Uterus (tissue), 4 donors: ENCODE data around the gene CASP2. TPM values are rescaled to one million over a fixed set of nuclear protein-coding genes. Genes with fewer than 3 reads are reported as not detected.

Experiments used
- DNase-seq, 2 donors: peaks; one replicate each; pipeline ENCODE4 v3.0.0-alpha.2; 2019 to 2020
- H3K27ac ChIP-seq, 2 donors: fragments of 200-600 bp; sonication (generic); 1 replicate in 1 of 2; 2 replicates in 1 of 2; pipeline ENCODE4 v1.5.1; 2016 to 2018
- H3K27me3 ChIP-seq, 2 donors: fragments of 200-600 bp; sonication (generic); one replicate each; pipeline ENCODE4 v1.5.1; 2018 to 2019; ENCODE audit warnings: control low read depth in 1 of 2
- H3K36me3 ChIP-seq, 2 donors: fragments of 200-600 bp; sonication (generic); one replicate each; pipeline ENCODE4 v1.5.1; 2019; ENCODE audit warnings: control low read depth in 1 of 2
- H3K4me1 ChIP-seq, 2 donors: fragments of 200-600 bp; sonication (generic); one replicate each; pipeline ENCODE4 v1.5.1; 2018 to 2019; ENCODE audit warnings: control low read depth in 1 of 2
- H3K4me3 ChIP-seq, 2 donors: fragments of 200-600 bp; sonication (generic); 1 replicate in 1 of 2; 2 replicates in 1 of 2; pipeline ENCODE4 v1.5.1; 2018 to 2019; ENCODE audit warnings: mild to moderate bottlenecking in 1 of 2
- H3K9me3 ChIP-seq, 2 donors: fragments of 200-600 bp; sonication (generic); one replicate each; pipeline ENCODE4 v1.5.1; 2019; ENCODE audit warnings: control low read depth in 1 of 2
- POLR2A ChIP-seq, 2 donors: fragments of 450-650 bp; IDR thresholded peaks; one replicate each; pipeline ENCODE4 v1.6.1; 2016; ENCODE audit warnings: antibody characterized with exemption in 2 of 2, mild to moderate bottlenecking in 1 of 2, moderate library complexity in 1 of 2
- intact Hi-C: fragments of 100-400 bp; cut with DNase I; formaldehyde crosslinking; loops from one replicate; pipeline ENCODE4 v1.15.1; 2023; ENCODE audit warnings: low total_unique reads
- total RNA-seq, 4 donors: library from RNA; depleted of rRNA in 3 of 4; stranded (reverse); fragments of >200 nt in 3 of 4; gene quantifications; one replicate each; pipeline versions ENCODE4 v1.1.0 to v1.2.4, GENCODE V29; 2014 to 2023
- TF ChIP-seq, protein P1 (sequence below), 4 experiments: fragments of 200-600 bp in 2 of 4; fragments of 450-650 bp in 2 of 4; sonication (generic) in 2 of 4; IDR thresholded peaks; one replicate each; pipeline ENCODE4 v1.5.1; 2016 to 2019; ENCODE audit warnings: antibody characterized with exemption in 4 of 4, mild to moderate bottlenecking in 2 of 4, moderate library complexity in 1 of 4
- donor health status: DM: yes; HTN: yes; CAD: no.

CASP2 gene
- total RNA-seq, 4 donors from 2014 or later: 4.1 to 32.2 (median 24.5) TPM

DNA sequence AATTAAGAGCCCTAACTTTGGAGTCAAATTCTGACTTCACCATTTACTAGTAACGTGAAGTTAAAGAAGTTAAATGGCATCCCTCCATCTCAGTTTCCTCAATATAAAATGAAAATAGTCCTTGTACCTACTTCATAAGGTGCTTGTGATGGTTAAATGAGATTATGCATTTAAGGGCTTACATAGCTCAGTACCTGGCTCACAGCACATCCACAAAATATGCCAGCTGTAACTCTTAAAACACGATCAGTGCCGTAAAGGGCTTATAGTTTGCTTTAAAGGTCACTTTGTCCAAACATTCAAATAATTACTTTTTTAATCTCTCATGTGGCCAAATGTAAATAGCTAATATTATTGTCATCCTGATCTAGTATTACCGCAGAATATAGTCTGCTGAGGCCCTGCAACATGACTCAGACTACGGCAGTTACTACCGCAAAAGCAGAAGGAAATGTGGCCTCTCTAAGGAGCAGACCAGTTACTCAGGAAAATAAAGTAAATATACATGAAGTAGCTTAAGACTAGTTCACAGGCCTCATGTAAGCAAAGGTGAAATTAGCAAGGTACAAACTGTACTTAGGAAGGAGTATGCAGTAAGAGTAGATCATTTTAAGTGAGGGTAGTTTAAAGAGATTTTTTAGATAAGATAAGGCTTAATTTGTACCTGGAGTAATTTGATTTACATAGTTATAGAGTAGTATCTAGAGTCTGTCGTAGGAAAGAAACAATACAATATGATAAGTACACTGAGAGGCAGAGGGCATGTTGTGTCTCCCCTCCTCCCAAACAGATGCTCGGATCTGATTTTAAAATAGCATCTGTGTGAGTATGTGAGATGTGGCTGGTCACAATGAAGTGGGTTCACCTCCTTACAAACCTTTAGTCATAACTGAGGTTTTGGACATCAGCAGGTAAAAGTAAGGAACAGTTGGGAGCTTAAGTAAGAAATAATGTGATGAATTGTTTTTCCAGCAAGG lies 13.1 kb downstream of the CASP2 start:
- Histone ChIP-seq H3K4me1 (no peaks in the 10 kb centered on the region), H3K27me3 (no peaks in the 10 kb centered on the region), H3K36me3 (no peaks in the 10 kb centered on the region), H3K27ac (no peak overlapping the region), H3K4me3 (no peak overlapping the region), H3K9me3 (no peaks in the 10 kb centered on the region)
- TF ChIP-seq POLR2A (IDR thresholded peaks at IDR 0.05): no peak
- TF ChIP-seq, protein P1, sequence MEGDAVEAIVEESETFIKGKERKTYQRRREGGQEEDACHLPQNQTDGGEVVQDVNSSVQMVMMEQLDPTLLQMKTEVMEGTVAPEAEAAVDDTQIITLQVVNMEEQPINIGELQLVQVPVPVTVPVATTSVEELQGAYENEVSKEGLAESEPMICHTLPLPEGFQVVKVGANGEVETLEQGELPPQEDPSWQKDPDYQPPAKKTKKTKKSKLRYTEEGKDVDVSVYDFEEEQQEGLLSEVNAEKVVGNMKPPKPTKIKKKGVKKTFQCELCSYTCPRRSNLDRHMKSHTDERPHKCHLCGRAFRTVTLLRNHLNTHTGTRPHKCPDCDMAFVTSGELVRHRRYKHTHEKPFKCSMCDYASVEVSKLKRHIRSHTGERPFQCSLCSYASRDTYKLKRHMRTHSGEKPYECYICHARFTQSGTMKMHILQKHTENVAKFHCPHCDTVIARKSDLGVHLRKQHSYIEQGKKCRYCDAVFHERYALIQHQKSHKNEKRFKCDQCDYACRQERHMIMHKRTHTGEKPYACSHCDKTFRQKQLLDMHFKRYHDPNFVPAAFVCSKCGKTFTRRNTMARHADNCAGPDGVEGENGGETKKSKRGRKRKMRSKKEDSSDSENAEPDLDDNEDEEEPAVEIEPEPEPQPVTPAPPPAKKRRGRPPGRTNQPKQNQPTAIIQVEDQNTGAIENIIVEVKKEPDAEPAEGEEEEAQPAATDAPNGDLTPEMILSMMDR (IDR thresholded peaks at IDR 0.05): no peak
- intact Hi-C loops: no loop called here
- DNase-seq: no peak

DNA sequence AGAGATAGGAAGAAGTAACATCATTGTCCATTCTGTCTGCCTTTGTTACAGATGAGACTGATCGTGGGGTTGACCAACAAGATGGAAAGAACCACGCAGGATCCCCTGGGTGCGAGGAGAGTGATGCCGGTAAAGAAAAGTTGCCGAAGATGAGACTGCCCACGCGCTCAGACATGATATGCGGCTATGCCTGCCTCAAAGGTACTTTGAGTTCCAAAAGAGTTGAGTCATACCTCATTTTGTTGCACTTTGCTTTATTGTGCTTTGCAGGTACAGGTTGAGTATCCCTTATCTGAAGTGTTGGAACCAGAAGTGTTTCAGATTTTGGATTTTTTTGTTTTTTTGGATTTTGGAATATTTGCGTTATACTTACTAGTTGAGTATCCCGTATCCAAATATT lies 15.6 kb downstream of the CASP2 start:
- intact Hi-C loops: no loop called here
- DNase-seq: no peak
- H3K4me1 ChIP-seq: no peaks in the 10 kb centered on the region
- no peaks in the 10 kb centered on the region for H3K9me3 ChIP-seq
- H3K36me3 ChIP-seq: no peaks in the 10 kb centered on the region
- no peak overlapping the region for H3K27ac ChIP-seq
- H3K27me3 ChIP-seq: no peaks in the 10 kb centered on the region
- no peak overlapping the region for H3K4me3 ChIP-seq
- TF ChIP-seq POLR2A (IDR thresholded peaks at IDR 0.05): no peak
- TF ChIP-seq, protein P1 (IDR thresholded peaks at IDR 0.05): no peak

DNA sequence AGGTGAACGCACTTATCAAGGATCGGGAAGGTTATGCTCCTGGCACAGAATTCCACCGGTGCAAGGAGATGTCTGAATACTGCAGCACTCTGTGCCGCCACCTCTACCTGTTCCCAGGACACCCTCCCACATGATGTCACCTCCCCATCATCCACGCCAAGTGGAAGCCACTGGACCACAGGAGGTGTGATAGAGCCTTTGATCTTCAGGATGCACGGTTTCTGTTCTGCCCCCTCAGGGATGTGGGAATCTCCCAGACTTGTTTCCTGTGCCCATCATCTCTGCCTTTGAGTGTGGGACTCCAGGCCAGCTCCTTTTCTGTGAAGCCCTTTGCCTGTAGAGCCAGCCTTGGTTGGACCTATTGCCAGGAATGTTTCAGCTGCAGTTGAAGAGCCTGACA lies 16.8 kb downstream of the CASP2 start:
- TF ChIP-seq, protein P1 (IDR thresholded peaks at IDR 0.05): no peak
- TF ChIP-seq POLR2A (IDR thresholded peaks at IDR 0.05): no peak
- Histone ChIP-seq H3K27ac (no peak overlapping the region), H3K27me3 (no peaks in the 10 kb centered on the region), H3K4me3 (no peak overlapping the region), H3K9me3 (no peaks in the 10 kb centered on the region), H3K36me3 (no peaks in the 10 kb centered on the region), H3K4me1 (no peaks in the 10 kb centered on the region)
- intact Hi-C loops: no loop called here
- no peak for DNase-seq

DNA sequence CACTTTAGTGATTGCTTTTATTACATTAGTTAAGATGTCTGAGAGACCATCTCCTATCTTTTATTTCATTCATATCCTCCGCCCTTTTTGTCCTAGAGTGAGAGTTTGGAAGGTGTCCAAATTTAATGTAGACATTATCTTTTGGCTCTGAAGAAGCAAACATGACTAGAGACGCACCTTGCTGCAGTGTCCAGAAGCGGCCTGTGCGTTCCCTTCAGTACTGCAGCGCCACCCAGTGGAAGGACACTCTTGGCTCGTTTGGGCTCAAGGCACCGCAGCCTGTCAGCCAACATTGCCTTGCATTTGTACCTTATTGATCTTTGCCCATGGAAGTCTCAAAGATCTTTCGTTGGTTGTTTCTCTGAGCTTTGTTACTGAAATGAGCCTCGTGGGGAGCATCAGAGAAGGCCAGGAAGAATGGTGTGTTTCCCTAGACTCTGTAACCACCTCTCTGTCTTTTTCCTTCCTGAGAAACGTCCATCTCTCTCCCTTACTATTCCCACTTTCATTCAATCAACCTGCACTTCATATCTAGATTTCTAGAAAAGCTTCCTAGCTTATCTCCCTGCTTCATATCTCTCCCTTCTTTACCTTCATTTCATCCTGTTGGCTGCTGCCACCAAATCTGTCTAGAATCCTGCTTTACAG lies 17.4 kb downstream of the CASP2 start:
- Histone ChIP-seq H3K27ac (no peak overlapping the region), H3K4me3 (no peak overlapping the region), H3K4me1 (no peaks in the 10 kb centered on the region), H3K36me3 (no peaks in the 10 kb centered on the region), H3K9me3 (no peaks in the 10 kb centered on the region), H3K27me3 (no peaks in the 10 kb centered on the region)
- peak in 1 of 2 donors; percentile 41 for DNase-seq
- intact Hi-C loops: no loop called here
- TF ChIP-seq POLR2A (IDR thresholded peaks at IDR 0.05): no peak
- TF ChIP-seq, protein P1 (IDR thresholded peaks at IDR 0.05): peak; percentile 33 to 49 (median 42)

DNA sequence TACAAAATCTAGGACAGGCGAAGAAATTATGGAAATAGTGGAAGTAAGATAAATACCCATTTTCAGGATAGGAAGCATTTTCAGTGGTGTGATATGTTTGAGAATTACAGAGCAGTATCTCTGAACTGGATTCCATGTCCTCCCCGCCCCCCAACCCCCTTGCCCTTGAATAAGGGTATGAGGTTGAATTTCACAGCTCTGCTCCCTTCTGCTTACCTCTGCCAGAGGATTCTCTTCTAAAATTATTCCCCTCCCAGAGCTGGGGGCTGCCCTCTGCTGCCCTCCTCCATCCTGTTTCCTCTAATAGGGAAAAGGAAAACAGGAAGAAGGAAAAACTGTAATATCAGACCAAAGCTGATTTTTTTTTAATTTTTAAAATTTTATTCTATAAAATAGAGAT lies 20.5 kb downstream of the CASP2 start:
- TF ChIP-seq POLR2A (IDR thresholded peaks at IDR 0.05): no peak
- TF ChIP-seq, protein P1 (IDR thresholded peaks at IDR 0.05): no peak
- H3K27me3 ChIP-seq: no peaks in the 10 kb centered on the region
- H3K36me3 ChIP-seq: no peaks in the 10 kb centered on the region
- intact Hi-C loops: no loop called here
- no peaks in the 10 kb centered on the region for H3K9me3 ChIP-seq
- H3K4me3 ChIP-seq: no peak overlapping the region
- no peaks in the 10 kb centered on the region for H3K4me1 ChIP-seq
- DNase-seq: no peak
- H3K27ac ChIP-seq: no peak overlapping the region
